Raji (cell line): ENCODE results near the gene SESTD1.

Experiments
- POLR2A ChIP-seq: IDR thresholded peaks from 2 replicates; pipeline ENCODE4 v1.6.1; 2011; ENCODE audit warnings: low read depth, low read length, control low read depth; ENCODE audit not compliant: insufficient read depth

Gene SESTD1

GRCh38 chr2:179274749-179275148 is 10.1 kb upstream of the SESTD1 start:
- no peak for TF ChIP-seq POLR2A

DNA sequence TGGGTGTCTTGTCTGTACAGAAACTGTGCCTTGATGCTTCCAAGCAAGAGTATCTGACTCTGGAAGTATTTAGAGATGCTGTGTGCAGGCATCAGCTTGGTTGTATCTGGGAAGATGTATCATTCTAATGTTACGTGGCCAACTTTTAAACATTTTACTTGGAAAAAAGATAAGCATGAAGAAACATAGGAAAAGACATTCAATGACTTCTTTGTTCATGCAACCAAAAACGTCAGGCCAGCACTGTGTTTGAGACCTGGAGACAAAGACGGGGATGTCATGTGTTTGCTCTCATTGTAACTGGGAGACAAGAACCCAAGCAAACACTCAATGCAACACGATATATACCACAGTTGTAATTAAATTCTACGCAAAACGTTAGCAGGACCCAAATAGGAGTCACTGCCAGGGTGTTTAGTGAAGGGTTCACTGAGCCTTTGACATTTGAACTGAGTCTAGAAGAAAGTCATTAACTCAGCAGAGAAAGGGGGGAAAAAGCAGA is 8.9 kb upstream of the SESTD1 start:
- no peak for TF ChIP-seq POLR2A

DNA sequence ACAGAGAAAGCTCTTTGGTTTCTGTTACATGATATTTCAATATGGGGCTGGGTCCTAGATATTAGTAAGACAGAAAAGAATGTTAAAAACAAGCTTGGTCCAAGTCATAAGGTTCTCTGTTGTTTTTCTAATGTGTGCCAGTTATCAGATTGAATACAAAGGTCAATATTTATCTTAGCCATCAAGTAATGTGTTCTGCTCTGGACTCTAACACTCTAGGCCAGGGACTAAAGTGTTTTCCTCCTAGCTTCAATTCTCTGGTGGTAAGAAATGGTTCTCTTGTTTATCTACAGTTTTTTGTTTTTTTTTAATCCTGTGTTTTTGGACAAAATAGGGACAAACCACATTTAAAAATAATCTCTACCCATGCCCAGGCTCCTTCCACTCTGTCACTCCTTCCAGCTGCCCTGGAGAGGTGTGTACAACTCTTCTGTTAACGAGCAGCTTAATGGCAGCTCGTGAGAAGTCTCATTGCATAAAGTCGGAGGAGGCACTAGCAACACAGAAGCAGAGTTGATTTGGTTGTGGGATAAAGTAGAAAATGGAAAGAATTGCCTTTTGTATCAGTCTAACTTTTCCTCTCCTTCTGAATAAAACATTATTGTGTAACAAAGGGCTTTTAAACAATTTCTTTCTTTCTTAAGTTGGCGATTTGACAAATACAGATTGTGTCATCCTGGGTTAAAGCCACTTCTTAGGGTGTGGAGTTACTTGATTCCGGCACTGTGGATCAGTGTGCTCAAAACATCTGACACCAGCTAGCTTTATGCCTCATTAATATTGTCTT is 8.0 kb upstream of the SESTD1 start:
- no peak for TF ChIP-seq POLR2A

DNA sequence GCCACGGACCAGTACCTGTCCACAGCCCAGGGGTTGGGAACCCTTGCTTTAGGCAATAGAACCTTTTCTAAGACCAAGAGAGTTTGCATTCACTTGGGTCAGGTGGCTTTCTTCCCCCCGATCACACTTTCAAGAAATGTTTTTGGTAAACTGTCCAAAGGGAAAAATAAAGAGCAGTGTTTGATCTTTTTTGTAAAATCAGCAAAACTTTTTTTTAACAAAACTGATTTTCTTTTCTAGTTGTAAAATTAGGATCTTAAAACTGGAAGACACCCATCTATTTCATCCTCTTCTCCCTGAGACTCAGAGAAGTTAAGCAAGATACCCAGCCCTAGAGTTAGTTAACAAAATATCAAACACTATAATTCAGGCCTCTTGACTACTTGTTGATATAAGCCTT is 6.1 kb upstream of the SESTD1 start:
- TF ChIP-seq POLR2A = no peak

DNA sequence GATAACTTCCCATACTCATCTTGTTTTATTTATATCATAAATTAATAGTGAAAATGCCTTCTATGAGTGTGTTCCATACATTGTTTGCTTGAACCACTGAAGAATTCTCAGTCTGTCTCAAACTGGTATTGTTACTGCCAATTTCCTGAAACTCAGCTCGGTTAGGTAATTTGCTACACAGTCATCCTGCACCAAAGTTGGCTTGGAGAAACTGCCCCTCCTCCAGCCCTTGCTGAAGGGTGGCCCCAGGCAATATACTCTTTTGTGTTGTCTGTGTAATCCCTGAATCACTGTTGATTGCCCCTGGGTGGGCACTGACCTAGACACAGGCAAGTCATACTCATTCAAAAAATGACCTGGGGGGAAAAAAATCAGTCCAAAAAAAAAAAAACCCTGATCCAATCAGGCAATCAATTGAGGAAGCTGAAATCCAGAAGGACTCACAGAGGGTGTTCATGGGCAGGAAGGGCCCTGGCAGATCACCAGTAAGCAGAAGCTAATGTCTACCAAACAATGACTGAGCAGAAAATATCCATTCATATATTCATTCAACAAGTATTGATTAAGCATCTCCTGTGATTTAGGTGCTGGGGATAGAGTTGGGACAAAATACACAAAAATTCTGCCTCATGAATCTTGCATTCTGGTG is 3.8 kb upstream of the SESTD1 start:
- no peak for TF ChIP-seq POLR2A

GRCh38 chr2:179266271-179266670 is 1.6 kb upstream of the SESTD1 start:
- no peak for TF ChIP-seq POLR2A

- no peak for TF ChIP-seq POLR2A
Observed at GRCh38 chr2:179265082-179265510, 464 bp upstream of the SESTD1 start.

GRCh38 chr2:179263446-179264367 is 925 bp downstream of the SESTD1 start:
- no peak for TF ChIP-seq POLR2A

GRCh38 chr2:179263015-179263414 is 1.6 kb downstream of the SESTD1 start:
- no peak for TF ChIP-seq POLR2A

- no peak for TF ChIP-seq POLR2A
Observed at GRCh38 chr2:179262077-179262660, 2.5 kb downstream of the SESTD1 start.

- TF ChIP-seq POLR2A = no peak
Observed at GRCh38 chr2:179261151-179261825, 3.3 kb downstream of the SESTD1 start.

GRCh38 chr2:179260224-179260623 is 4.4 kb downstream of the SESTD1 start:
- TF ChIP-seq POLR2A = no peak

DNA sequence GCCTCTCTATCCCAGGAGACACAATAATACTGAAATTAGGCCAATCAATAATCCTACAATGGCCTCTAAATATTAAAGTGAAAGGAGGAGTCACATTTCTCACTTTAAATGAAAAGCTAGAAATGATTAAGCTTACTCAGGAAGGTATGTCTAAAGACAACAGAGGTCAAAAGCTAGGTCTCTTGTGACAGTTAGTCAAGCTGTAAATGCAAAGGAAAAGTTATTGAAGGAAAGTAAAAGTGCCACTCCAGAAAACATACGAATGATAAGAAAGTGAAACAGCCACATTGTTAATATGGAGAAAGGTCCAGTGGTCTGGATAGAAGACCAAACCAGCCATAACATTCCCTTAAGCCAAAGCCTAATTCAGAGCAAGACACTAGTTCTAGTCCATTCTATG is 9.5 kb downstream of the SESTD1 start:
- TF ChIP-seq POLR2A = no peak

DNA sequence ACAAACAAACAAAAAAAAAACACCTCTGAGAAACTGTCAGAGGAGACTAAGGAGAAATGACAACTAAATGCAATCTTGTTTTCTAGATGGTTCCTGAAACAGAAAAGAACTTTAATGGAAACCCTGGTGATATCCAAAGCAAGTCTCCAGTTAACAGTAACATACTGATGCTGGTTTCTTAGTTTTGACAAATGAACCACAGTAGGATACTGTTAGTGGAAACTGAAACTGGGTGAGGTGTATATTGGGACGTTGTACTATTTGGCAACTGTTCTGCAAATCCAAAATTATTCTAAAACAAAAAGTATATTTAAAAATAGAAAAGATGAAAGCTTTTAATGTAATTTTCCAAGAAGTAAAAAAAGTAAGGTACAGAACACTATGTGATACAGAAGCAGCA is 11.4 kb downstream of the SESTD1 start:
- TF ChIP-seq POLR2A = no peak
